HK-2 (cell line): ENCODE results near the gene NBEA.

Experiments
- DNase-seq: peaks from one replicate; pipeline ENCODE4 v3.0.0-alpha.2; 2018; ENCODE audit not compliant: unreplicated experiment

Gene NBEA

DNA sequence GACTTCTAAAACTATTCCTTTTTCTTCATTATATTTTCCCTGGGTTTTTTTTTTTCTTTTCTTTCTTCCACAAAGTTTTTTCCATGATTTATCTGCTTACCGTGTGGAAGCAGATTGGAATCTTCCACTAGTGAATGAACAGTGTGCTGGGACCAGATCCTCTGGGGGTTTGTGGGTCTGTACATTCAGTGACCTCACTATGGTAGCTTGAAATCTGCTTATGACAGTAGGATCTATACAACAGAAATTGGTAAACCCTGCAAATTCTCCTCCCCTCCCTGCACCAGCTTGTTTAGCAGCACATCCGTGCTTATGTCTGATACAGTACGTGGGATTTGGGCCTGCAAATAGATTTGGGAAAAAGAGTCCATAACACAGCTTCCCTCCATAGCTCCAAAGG is 560.4 kb downstream of the NBEA start:
- no peak for DNase-seq

DNA sequence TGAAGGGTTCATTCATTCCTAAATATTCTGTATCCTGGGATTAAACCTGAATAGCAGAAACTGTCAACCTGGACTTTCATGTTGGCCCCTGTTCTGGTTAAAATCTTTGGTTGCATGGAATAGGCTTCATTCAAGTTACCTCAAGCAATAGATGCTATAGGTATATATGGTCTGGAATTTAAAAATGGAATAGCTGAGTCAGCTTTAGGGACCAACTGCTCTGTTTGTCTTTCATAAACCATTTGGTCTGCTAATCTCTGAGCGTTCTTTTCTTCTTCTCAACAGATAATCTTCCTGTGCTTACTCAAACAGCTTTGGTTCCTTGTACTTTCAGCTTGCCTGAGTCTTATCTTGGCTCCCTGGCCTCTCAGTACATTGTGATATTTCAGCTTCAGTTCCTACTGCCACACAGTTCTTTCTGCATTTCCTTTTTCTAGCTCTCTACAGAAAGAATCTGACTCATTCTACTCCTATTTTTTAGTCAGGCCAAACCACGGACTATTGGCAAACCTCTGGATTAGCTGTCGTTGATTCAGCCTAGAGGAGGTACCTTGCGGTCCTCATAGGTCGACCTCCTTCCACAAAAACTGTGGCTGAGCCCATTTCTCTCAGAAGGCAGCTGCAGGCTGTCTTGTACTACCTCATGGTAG is 570.3 kb downstream of the NBEA start:
- DNase-seq, result peak; percentile 5

DNA sequence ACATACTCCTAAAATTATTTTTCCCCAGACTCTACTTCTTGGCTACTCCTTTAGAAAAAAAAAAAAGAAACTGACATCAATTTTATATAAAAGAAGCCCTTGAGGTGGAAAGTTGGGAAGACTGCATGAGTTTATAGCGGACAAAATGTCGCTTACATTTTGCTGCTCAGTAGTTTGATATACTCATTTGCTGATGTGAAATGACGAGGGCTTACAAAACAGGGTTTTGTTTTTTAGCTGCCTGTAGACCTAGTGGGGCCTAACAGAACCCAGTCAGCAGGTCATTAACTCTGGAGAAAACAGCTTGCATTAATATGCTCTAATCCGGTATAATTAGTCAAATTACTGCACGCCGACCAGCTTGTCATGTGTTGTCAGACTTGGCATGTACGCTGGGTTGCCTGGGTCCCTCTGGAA is 572.0 kb downstream of the NBEA start:
- no peak for DNase-seq

DNA sequence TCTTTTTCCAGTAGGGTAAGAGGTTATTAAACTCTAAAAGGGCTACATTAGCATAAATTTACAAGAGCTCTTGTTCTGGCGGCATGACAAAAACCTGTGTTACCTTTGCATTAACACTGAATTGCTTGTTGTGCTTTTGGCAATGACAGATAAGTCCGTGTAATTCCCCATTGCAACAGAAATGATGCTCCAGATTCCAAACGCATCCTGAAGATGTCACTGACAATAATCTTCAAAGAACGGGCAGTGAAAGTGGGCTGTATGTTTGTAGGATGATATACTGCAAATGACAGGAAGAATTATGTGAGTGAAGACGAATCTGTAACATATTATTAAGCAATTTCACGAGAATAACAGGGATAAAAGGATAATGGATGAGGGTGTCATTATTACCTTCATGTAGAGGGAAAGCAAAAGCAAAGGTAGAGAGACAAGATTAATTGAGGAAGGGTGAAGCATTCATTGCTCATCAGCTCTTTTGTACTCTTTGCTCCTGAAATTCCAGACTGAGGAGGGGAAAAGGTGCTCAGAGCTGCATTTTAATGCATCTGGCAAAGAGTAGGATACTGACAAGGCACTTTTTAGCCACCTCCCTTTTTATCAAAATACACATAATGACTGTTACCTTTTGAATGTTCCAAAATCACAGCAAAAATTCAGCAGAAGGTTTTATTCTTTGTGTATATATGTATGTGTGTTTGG is 572.9 kb downstream of the NBEA start:
- DNase-seq, result no peak

DNA sequence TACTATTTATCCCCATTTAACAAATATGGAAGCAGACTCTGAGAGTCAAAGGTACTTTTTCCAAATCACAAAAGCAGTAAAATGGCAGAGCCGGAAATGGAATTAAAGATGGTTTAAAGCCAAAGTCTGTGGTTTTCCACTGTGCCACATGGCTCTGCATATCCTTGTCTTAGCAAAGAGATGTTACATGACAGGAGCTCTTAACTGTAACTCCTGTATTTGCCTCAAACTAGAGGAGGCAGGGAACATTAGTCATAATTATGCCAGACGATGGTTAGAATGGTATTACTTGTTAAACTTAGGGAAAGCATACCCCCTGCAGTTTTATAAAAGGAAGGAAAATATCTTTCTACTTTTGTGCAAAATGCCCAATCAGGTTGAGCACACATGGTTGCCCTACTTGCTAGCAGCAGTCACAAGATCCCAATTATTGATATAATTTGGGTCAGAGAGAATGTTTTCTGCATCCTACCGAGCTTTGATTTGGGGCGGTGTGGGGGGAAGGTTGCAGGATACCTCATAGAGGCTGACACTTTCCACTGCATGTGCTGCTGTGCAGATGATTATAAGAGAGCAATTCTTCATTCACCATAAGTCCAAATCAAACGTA is 576.4 kb downstream of the NBEA start:
- DNase-seq, result no peak

DNA sequence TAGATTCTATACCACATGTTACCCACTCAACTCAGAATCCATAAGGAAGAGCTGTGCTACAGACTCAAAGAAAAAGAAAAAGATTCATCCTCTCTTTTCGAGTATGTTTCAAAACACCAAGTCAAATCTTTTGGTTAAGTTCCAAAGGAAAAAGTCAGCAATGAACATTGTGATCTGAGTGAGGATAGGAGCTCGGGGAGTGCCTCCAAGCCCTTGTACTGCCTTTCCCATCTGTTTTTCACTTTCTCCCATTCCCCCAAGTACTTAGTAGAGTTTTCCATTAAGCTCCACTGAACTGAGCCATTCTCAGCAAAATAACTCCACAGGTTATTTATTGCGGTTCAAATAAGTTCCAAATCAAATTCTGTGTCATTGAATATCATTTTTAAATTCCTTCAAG is 582.1 kb downstream of the NBEA start:
- DNase-seq, result no peak

DNA sequence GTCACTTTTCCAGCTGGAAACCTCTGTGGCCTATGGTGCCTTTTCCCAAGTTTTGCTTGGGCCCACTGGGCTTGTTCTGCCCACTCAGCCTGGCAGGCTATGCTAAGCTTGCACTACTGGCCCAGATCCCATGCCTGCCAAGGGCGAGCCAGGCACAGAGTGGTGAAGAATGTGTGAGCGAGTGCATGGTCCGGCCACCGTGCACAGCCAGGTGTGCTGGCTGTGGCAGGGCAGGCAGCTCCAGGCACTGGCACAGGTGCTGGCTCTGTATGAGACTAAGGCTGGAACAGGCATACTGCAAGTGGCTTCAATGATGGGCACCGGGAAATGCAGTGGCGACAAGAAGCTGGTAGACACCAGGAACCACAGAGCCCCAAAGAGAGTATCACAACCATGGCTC is 584.5 kb downstream of the NBEA start:
- DNase-seq, result no peak

DNA sequence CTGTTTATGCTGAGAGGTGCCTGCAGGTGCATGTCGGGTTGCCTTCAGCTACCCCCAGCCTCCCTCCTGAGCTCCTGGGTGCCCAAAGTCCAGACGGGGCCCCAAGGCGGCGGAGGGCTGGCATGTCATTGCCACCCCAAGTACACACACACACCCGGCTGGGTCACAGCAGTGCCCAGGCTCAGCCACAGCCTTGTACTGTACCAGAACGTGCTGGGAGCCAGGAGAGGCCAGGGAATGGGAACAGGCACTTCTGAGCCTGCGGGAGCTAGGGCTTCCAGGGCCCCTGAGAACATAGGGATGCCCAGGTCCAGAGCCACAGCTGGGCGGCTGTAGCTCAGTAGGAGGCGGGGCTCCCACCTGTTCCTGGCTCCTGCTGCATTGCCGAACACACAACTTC is 585.4 kb downstream of the NBEA start:
- DNase-seq, result no peak

DNA sequence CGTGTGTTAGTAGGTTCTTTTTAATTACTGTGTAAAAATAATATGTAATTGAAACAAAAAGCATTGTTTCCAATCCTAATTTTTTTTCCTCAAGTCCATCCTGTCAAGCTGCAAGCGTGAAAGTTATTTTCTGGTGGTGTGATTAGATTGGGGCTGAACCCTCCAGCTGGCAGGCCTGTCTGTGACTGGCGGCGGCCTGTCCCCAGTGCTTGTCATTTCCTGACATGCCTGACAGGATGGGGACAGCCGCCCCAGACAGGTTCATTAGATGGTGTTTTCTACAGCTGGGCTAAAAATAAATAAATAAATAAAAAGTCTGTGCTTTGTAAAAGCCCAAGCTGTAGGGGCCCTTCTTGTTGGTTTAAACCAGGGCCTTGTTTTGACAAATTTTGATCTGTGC is 588.1 kb downstream of the NBEA start:
- DNase-seq, result no peak

DNA sequence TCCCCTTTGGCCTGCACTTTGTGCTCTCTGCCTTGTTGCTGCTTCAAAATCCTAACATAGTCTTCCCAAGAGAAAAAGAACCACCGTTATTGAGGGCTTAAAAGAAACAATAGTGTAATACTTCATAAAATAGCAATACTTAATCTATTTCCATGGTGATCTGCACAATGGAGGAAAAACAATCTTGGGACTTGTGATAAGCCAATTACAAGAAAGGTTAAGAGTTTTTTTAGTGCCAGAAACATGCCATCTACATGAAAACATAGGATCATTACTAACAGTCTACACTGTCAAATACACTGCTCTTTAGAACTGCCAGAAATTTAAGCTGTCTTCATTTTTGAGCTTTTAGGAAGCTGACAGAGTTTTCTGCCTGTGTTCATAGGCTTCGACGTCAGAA is 588.5 kb downstream of the NBEA start:
- no peak for DNase-seq

DNA sequence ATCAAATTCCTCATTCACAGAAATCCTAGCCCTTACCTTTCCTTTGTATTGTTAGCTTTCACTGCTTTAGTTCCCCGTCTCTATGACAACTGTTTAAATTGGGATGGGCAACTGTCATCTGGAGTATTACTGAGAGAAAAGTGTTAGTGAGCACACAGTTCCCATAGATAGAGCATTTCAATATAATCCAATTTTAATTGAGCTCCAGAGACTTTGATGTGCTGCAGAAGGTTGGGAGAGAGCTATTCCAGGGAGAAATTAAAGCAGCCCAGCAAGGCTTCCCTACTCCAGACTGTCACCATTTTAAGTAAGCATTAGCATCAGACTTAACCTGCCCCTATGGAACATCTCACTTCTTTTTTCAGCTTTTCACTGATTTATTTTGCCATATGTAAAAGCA is 589.5 kb downstream of the NBEA start:
- DNase-seq, result no peak

DNA sequence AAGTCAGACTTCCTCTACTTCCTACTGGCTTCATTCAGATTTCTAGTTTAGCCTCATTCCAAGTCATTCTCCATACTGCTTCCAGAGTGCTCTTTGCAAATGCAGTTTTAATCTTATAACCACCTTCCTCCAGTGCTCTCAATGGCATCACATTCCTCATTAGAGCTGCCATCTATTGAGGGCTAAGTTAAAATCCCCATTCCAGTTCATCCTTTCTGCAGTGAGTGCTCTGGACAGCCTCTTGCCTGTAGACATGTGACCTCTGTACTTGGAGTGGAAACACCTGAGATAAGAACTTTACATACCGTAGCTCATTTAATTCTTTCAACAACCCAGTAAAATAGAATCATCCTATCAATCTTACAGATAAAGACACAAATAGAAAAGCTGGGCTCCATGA is 592.3 kb downstream of the NBEA start:
- DNase-seq, result no peak

DNA sequence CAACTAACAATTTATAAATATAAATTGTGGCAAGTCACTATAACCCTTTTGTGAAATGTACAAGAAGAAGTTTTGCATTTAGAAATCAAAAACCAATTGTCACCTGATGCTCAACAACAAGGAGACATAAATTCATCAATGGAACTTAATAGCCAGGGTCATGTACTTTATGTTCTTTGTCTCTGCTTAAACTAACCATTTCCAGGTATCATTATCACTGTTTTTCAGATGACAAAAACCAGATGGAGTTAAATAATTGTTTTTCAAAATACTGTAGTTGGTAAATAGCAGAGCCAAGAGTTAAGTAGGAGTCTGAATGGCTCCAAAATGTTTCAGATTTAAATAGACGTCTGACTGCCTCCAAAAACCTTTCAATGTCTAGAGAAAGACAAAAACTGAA is 606.7 kb downstream of the NBEA start:
- no peak for DNase-seq

DNA sequence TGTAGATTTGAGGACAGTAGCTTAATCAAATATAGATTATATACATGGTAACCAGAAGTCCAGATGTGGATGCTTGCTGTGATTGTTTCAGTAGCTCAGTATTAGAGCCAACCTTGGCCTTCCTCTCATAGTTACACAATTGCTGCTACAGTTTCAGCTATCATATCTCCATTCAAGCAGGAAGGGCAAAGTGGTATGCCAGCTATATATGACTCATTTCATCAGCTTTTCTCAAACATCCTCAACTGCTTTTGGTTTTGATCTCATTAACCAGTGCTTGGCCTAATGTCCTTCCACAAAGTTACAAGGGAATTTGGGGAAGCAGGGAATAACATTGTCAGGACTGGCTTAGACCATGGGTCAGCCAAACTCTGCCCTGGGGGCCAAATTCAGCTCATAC is 607.4 kb downstream of the NBEA start:
- peak; percentile 1 for DNase-seq

DNA sequence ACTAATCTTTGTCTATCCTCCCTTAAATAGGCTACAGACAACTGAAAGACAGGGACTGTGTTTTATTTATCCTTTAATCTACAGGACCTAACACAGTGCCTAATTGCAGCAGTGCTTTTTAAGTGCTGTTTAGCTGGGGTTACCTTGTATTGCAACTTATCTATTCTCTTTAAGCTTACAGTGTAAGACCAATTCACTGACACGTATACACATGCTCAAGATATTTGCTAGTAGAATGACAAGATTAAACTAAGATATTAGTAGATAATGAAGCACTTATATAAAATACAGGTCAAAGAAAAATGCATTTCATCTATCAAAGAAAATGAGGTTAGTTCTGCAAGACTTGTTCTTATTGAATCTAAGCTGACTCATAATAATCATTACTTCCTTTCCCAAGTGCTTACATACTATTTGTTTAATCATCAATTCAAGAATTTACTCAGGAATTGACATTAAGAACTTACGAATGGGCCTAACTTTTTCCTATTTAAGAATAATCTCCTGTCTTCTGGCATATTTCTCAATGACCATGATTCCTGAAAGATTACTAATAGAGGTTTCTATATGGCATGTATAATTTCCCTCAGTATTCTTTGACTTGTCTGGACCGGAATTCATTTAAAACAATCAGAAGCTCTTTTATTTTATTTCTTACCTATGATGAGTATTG is 610.2 kb downstream of the NBEA start:
- DNase-seq, result no peak

DNA sequence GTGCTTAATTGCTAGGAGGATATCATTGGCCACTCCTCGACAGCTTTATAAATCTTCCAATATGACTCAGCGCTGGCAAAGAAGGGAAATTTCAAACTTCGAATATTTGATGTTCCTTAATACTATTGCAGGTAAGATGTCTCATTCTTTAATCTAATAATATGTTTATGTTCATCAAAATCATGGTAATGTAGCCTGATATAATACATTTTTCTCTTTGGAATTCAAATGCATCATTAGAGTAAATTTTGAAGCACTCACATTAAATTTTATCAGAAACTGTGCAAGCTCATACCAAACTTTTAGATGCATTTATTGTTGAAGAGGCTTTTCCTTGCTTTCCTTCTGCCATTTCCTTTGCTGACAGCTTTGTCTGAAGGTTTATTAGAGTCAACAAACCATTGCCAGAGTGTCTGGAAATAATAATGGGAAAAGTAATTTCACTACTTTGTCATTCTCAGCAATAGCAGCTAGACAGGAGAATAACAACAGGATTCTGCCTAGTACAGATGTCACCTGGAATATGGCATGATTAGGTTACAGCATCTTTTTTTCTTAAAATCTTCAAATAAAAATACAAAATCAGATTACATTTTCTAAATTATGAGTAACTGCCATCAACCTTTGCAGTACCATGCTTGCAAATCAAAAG is 613.0 kb downstream of the NBEA start:
- no peak for DNase-seq

DNA sequence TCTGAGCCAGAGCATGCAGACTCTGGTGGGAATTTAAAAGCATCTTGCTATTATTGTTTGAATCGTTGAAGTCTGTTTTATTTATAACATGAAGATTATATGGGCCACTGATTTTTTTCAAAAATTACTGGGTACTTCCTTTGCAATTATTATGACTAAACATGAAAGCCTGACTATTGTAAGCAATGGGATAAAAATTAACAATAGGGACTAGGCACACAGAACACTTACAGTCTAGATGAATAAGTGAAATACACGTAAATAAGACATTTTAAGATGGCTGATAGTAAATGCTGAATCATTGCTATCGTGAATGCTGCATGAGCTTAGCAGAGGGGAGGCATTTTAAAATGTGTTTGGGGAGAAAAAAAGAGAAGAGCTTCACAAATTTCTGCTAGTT is 615.4 kb downstream of the NBEA start:
- DNase-seq, result no peak

DNA sequence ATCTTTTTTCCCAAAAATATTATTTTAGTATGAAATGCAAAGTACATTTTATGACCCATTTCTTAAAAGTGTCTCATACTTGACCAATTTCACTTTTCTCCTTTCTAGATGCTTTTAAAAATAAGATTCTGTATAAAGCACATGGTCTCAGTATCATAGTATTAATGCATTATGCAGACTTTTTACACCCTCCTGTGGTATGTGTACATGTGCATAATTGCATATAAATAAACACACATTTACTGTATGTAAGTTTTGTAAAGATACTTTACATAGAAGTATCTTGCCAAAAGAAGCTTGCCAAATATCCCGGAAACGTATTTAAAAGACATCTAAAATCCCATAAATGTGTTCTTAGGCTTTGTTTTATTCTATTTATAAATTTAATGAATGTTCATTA is 619.5 kb downstream of the NBEA start:
- DNase-seq, result no peak

DNA sequence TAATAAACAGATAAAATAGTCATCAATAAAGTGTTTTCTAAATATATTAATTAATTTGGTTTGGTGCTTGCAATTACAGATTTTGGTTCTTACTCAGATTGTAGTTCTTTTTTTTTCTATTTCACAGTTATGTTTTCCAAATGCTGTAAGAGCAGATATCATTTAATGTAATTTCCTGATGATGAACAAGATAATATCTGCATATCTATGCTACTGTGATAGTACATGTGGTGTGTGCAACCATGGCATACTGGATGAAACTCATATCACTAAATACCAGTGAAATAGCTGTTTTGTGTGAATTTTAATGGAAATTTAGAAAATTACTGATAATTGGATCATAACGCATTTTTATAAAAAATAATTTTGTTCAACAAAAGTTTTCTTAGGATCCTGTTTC is 623.2 kb downstream of the NBEA start:
- no peak for DNase-seq

DNA sequence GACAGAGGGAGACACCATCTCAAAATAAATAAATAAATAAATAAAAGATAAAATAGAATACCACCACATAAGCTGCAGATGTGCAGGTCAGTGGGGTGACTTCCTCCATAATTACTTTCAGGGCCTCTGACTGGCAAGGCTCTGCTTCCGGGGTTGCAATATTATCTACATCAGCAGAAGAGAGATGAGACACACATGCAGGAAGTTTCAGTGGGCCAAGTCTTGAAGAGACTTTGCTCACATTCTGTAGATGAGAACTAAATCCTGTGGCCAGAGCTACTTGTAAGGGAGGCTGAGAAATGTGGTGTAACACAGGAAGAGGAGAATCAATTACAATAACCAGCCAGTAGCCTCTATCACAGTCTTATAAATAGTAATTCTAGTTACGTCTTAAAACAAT is 624.3 kb downstream of the NBEA start:
- DNase-seq, result no peak

DNA sequence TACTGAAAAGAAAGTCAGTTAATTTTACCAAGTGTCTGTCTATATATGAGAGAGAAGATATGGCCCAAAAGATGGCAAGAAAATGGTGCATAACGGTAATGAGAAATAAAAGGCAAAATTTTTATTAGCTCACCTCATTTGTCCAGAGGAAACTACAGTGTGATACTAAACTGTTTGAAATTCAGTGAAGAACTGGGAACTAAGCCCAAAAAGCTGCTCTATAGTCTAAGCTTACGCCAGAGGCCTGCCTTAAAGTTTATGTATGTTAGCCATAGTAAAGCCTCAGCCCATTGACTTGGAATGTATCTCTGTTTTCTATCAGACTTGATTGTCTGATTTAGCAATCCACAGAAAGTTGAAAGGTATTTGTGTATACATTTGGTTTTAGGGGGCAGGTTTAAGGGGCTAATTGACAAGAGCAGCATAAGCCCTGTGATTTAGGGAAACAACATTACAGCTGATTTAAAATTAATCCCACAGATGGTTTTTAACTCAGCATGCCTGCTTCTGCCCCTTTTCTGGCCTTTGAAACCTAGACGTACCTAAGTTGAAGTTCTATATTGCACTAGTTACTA is 625.4 kb downstream of the NBEA start:
- DNase-seq, result no peak

DNA sequence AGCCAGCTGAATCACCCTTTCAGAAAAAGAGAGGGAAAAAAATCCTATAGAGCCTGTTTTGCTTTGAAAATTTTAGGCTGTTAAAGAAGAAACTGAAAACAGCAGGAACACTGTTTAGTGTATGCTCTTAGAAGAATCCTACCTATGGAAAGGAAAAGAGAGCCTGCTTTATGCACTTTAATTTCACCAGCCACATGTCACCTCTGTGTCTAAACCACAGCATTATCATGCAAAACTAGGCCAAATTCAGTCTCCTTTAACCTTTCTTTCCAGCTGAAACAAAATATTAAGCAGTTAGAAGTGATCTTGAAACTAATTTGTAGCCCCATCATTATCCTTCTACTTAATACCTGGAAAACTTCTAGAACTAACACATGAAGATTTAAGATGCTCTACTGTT is 631.6 kb downstream of the NBEA start:
- no peak for DNase-seq
